ENCODE measurements around the gene IQCE. TPM values are rescaled to one million over a fixed set of nuclear protein-coding genes. Genes with fewer than 3 reads are reported as not detected.
A peak's percentile ranks its signal among the peaks of the same experiment; 100 is the strongest.

IQCE gene
- total and polyA plus RNA-seq, 10 of the 15 experiments (the other 5 are each of a cell fraction or from before 2014, with no cell fraction given): 0.37 to 8.1 (median 3.7) TPM

- no peak for TF ChIP-seq KLF5 (IDR thresholded peaks at IDR 0.05; ENCODE audit: partially characterized antibody)
- no peak for TF ChIP-seq ZNF207 (IDR thresholded peaks at IDR 0.05; ENCODE audit: borderline replicate concordance)
- no peak for TF ChIP-seq PBX3 (IDR thresholded peaks at IDR 0.05; ENCODE audit: insufficient replicate concordance, low read depth, low read length)
- no peak for TF ChIP-seq RELB (IDR thresholded peaks at IDR 0.05; ENCODE audit: low read depth)
These were observed 73.4 kb downstream of the IQCE start, which contains the start of gene TTYH3 (continued) for GRCh38 chr7:2631946-2632732.

- Histone ChIP-seq H4K20me1 (ENCODE audit: control insufficient read depth, insufficient read depth) (no peaks in the 10 kb centered on the region), H2AFZ (ENCODE audit: control insufficient read depth, low read depth, low read length) (peak overlapping the region; percentile 72), H3K4me2 (ENCODE audit: control insufficient read depth, insufficient read depth) (peak overlapping the region; percentile 97), H3K4me1 (ENCODE audit: control insufficient read depth, insufficient read depth, low read length) (peaks cover 20% of the 10 kb centered on the region), H3K27ac (ENCODE audit: control insufficient read depth, insufficient read depth) (peak overlapping the region; percentile 71), H3K27me3 (replicated peaks in 1 of 2; ENCODE audit: control insufficient read depth in 2 of 2, insufficient read depth in 2 of 2, low read length in 1 of 2) (0 out of 4 replicates have a peak, but pooled peaks cover 0 to 1% of the 10 kb centered on the region in 2 experiments), H3K4me3 (peak overlapping the region; percentile 96), H3K79me2 (ENCODE audit: control insufficient read depth, insufficient read depth, low read length) (peaks cover 24% of the 10 kb centered on the region), H3K9me3 (replicated peaks; ENCODE audit: control insufficient read depth, insufficient read depth, low read length) (no peaks in the 10 kb centered on the region), H3K36me3 (ENCODE audit: control insufficient read depth in 2 of 2, insufficient read depth in 2 of 2, low read length in 1 of 2) (no peaks in the 10 kb centered on the region; a peak in 1 of 4 replicates), H3K9ac (ENCODE audit: control insufficient read depth, insufficient read depth, low read length) (peak overlapping the region; percentile 79)
- BruUV-seq (replicated peaks): TSS peak; percentile 95
- DNase-seq (ENCODE audit: low read depth, low spot score) (no peak), ATAC-seq (peak; percentile 57), FAIRE-seq (peak; percentile 18)
- POLR2A ChIA-PET: interaction anchor here (0.7 to 2.8 kb wide), 4 partner anchors 9 to 79 kb away, joined by 3 to 8 read pairs (median 5); no protein-coding TSS in a partner anchor
- 11% methylated on average over 35 of the region's 35 CpGs for WGBS (ENCODE audit: insufficient coverage, insufficient replicate concordance, low lambda C conversion rate, missing lambda C conversion rate)
- RAD21 ChIA-PET (ENCODE audit: unreplicated experiment): interaction anchor here (1.1 to 3.1 kb wide), 2 partner anchors 38 to 77 kb away, joined by 3 to 14 read pairs; no protein-coding TSS in a partner anchor
- SMC1A ChIA-PET (ENCODE audit: uncharacterized antibody, unreplicated experiment): interaction anchor here (0.6 to 1.8 kb wide), 5 partner anchors 12 to 354 kb away, joined by 3 to 4 read pairs (median 3); no protein-coding TSS in a partner anchor
- CTCF ChIA-PET: interaction anchor here (0.6 to 1.0 kb wide), 3 partner anchors 12 to 76 kb away, joined by 3 to 4 read pairs (median 3); no protein-coding TSS in a partner anchor
- in situ Hi-C loops (cut with MboI): no loop called here
- intact Hi-C loops (cut with micrococcal nuclease; ENCODE audit: unreplicated experiment): loop anchor here (2.0 kb wide), 1 partner anchor 76 kb away; no protein-coding TSS in a partner anchor
- TF ChIP-seq CEBPZ (IDR thresholded peaks at IDR 0.05; ENCODE audit: low read depth, low read length) (no peak), BHLHE40 (IDR thresholded peaks at IDR 0.05; ENCODE audit: borderline replicate concordance in 1 of 2, low read depth in 2 of 2, low read length in 1 of 2) (peak in 1 of 2 experiments; percentile 59; a peak in 2 of 4 replicates), RB1 (IDR thresholded peaks at IDR 0.05; ENCODE audit: borderline replicate concordance) (peak; percentile 27; the same call in 1 of the 2 replicates), TBL1XR1 (IDR thresholded peaks at IDR 0.05; ENCODE audit: low read depth, low read length) (no peak), SMAD1 (IDR thresholded peaks at IDR 0.05; ENCODE audit: low read depth, partially characterized antibody) (no peak), HCFC1 (IDR thresholded peaks at IDR 0.05; ENCODE audit: low read length) (no peak)
These were observed 74.2 kb downstream of the IQCE start for GRCh38 chr7:2632733-2633537.
